NB4 (cell line): ENCODE data around the gene STX10.

ENCODE experiments used
- POLR2A ChIP-seq: IDR thresholded peaks from 2 replicates; pipeline ENCODE4 v1.6.1; 2011; ENCODE audit warnings: mild to moderate bottlenecking; ENCODE audit not compliant: insufficient read length; ENCODE audit errors: extremely low read depth
- TF ChIP-seq, protein P1 (sequence below): IDR thresholded peaks from 2 replicates; pipeline ENCODE4 v1.6.1; 2011; ENCODE audit warnings: low read depth, low read length

DNA sequence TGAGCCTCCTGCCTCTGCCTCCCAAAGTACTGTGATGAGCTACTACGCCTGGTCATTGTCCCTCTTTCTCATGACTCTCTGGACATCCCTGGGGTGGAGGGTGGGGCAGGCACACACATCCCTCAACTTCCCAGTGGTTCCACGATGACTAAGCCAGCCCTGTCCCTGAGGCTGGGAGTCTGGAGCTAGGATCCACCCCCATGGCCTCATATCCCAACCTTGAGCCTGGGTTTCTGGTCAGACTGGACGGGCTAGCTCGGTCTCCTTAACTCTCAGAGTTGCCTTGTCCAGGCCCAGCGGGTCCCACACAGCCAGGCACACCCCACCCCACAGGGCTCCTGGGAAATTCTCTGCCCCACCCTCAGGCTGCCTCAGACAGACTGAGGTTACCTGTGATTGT lies 19.6 kb upstream of the STX10 start:
- TF ChIP-seq POLR2A: no peak
- TF ChIP-seq, protein P1, sequence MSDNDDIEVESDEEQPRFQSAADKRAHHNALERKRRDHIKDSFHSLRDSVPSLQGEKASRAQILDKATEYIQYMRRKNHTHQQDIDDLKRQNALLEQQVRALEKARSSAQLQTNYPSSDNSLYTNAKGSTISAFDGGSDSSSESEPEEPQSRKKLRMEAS: no peak
